ENCODE data around the gene ATP8B4.
"Not testable (repeated sequence)": the region's sequence is repeated elsewhere in the genome, so short reads cannot be mapped to it uniquely, and the experiment has no call there.

ATP8B4 gene

GRCh38 chr15:50140098-50140497, 21.1 kb upstream of the ATP8B4 start:
- FAIRE-seq = no peak

- FAIRE-seq = no peak
Measured at GRCh38 chr15:50138391-50138790, 19.4 kb upstream of the ATP8B4 start.

GRCh38 chr15:50137893-50138292, 18.9 kb upstream of the ATP8B4 start:
- no peak for FAIRE-seq

GRCh38 chr15:50137330-50137761, 18.3 kb upstream of the ATP8B4 start:
- FAIRE-seq = no peak

- no peak for FAIRE-seq
Measured at GRCh38 chr15:50135031-50135551, 16.1 kb upstream of the ATP8B4 start.

GRCh38 chr15:50134524-50135024, 15.5 kb upstream of the ATP8B4 start:
- FAIRE-seq = no peak

- not testable (repeated sequence) for FAIRE-seq
Measured at GRCh38 chr15:50132251-50132984, 13.4 kb upstream of the ATP8B4 start.

GRCh38 chr15:50131617-50132016, 12.6 kb upstream of the ATP8B4 start:
- FAIRE-seq = peak; percentile 64

GRCh38 chr15:50128266-50128665, 9.2 kb upstream of the ATP8B4 start:
- FAIRE-seq = no peak

- no peak for FAIRE-seq
Measured at GRCh38 chr15:50127255-50127777, 8.3 kb upstream of the ATP8B4 start.

- FAIRE-seq = no peak
Measured at GRCh38 chr15:50126072-50126471, 7.0 kb upstream of the ATP8B4 start.

GRCh38 chr15:50124631-50125030, 5.6 kb upstream of the ATP8B4 start:
- no peak for FAIRE-seq

GRCh38 chr15:50123861-50124557, 5.0 kb upstream of the ATP8B4 start:
- FAIRE-seq = no peak

- no peak for FAIRE-seq
Measured at GRCh38 chr15:50120729-50121128, 1.7 kb upstream of the ATP8B4 start.

GRCh38 chr15:50117431-50118027, 1.5 kb downstream of the ATP8B4 start:
- no peak for FAIRE-seq

GRCh38 chr15:50116477-50116876, 2.6 kb downstream of the ATP8B4 start:
- no peak for FAIRE-seq

- FAIRE-seq = no peak
Measured at GRCh38 chr15:50113992-50114780, 4.8 kb downstream of the ATP8B4 start.

- no peak for FAIRE-seq
Measured at GRCh38 chr15:50113187-50113505, 5.9 kb downstream of the ATP8B4 start.

- FAIRE-seq = no peak
Measured at GRCh38 chr15:50112488-50113186, 6.4 kb downstream of the ATP8B4 start.

- no peak for FAIRE-seq
Measured at GRCh38 chr15:50110285-50110684, 8.7 kb downstream of the ATP8B4 start.

- FAIRE-seq = no peak
Measured at GRCh38 chr15:50109076-50109987, 9.7 kb downstream of the ATP8B4 start.
